ENCODE measurements around the gene LRMDA. TPM values are rescaled to one million over a fixed set of nuclear protein-coding genes. Genes with fewer than 3 reads are reported as not detected.

Gene LRMDA
- total RNA-seq, 1 experiment from 2014 or later: 4.8 TPM

DNA sequence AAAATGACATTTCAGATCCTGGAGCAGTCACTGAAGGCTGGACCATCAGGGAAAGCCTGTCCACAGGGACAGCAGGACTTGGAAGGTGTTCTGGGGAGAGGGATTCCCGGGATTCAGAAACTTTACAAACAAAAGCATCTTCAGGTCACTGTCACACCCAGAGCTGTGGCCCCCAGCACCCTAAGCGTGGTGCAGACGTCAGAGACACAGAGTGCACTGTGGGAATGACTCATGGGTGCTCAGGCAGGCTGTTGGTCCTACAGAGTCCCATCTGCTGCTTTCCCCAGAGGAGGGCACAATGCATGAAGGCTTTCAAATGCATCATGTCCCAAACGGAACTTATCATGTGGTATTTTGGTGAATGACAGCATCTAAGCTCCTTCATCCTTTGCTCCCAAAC, 13.1 kb upstream of the LRMDA start (continued):
- TF ChIP-seq, protein P1, sequence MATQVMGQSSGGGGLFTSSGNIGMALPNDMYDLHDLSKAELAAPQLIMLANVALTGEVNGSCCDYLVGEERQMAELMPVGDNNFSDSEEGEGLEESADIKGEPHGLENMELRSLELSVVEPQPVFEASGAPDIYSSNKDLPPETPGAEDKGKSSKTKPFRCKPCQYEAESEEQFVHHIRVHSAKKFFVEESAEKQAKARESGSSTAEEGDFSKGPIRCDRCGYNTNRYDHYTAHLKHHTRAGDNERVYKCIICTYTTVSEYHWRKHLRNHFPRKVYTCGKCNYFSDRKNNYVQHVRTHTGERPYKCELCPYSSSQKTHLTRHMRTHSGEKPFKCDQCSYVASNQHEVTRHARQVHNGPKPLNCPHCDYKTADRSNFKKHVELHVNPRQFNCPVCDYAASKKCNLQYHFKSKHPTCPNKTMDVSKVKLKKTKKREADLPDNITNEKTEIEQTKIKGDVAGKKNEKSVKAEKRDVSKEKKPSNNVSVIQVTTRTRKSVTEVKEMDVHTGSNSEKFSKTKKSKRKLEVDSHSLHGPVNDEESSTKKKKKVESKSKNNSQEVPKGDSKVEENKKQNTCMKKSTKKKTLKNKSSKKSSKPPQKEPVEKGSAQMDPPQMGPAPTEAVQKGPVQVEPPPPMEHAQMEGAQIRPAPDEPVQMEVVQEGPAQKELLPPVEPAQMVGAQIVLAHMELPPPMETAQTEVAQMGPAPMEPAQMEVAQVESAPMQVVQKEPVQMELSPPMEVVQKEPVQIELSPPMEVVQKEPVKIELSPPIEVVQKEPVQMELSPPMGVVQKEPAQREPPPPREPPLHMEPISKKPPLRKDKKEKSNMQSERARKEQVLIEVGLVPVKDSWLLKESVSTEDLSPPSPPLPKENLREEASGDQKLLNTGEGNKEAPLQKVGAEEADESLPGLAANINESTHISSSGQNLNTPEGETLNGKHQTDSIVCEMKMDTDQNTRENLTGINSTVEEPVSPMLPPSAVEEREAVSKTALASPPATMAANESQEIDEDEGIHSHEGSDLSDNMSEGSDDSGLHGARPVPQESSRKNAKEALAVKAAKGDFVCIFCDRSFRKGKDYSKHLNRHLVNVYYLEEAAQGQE (IDR thresholded peaks at IDR 0.05; ENCODE audit: low read depth): no peak
- TF ChIP-seq EGR1 (IDR thresholded peaks at IDR 0.05; ENCODE audit: low read depth): no peak
- TF ChIP-seq RAD21 (IDR thresholded peaks at IDR 0.05; ENCODE audit: low read depth): no peak
- TF ChIP-seq POLR2A (IDR thresholded peaks at IDR 0.05; ENCODE audit: borderline replicate concordance, extremely low read depth, insufficient read depth, insufficient read length): no peak

DNA sequence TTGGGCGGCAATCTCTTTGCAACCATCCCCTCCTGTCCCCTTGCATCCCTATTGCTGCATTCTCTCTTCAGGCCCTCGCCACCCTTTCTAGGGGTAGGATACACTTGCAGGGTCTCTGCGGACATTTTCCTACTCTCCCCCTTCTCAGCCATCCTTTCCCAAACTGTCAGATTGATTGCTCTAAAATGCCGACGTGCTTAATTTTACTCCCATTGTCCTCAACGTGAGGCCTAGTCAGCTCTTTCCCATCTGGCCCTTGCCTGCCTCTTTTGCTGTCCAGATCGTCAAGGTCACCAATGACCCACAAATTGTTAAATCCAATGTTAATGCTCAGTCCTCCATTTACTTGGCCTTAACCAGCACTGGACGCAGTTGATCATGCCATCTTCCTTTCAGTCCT, 12.7 kb upstream of the LRMDA start:
- BruUV-seq (replicated peaks): no TSS peak
- no peaks in the 10 kb centered on the region for H3K9me2 ChIP-seq (ENCODE audit: insufficient read depth)
- no peak overlapping the region for H3K27ac ChIP-seq (ENCODE audit: low read depth, low read length)
- no peaks in the 10 kb centered on the region for H3K36me3 ChIP-seq (ENCODE audit: control insufficient read depth in 1 of 2, insufficient read depth in 2 of 2, low read length in 2 of 2)
- no peaks in the 10 kb centered on the region for H3K27me3 ChIP-seq (ENCODE audit: insufficient read depth, low read length)
- intact Hi-C loops (cut with micrococcal nuclease): no loop called here
- DNase-seq (ENCODE audit: low read depth, low spot score) (no peak), ATAC-seq (no peak)
- no peaks in the 10 kb centered on the region for H3K79me2 ChIP-seq (ENCODE audit: insufficient read depth, low read length)
- no peak overlapping the region for H2AFZ ChIP-seq (ENCODE audit: low read depth, low read length, poor library complexity, severe bottlenecking)
- no peak overlapping the region for H3K9ac ChIP-seq (ENCODE audit: low read length)
- TF ChIP-seq ZFX (IDR thresholded peaks at IDR 0.05): no peak
- TF ChIP-seq, protein P2, sequence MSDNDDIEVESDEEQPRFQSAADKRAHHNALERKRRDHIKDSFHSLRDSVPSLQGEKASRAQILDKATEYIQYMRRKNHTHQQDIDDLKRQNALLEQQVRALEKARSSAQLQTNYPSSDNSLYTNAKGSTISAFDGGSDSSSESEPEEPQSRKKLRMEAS (IDR thresholded peaks at IDR 0.05): no peak
- no peak for TF ChIP-seq JUND (IDR thresholded peaks at IDR 0.05)
- TF ChIP-seq FOSL1 (IDR thresholded peaks at IDR 0.05; ENCODE audit: low read depth): no peak
- TF ChIP-seq YY1 (IDR thresholded peaks at IDR 0.05; ENCODE audit: extremely low read depth, insufficient replicate concordance, low read depth, low read length): no peak
- no peak for TF ChIP-seq CBX3 (IDR thresholded peaks at IDR 0.05; ENCODE audit: low read depth)
- no peak for TF ChIP-seq EGR1 (IDR thresholded peaks at IDR 0.05; ENCODE audit: low read depth)
- TF ChIP-seq, protein P3, sequence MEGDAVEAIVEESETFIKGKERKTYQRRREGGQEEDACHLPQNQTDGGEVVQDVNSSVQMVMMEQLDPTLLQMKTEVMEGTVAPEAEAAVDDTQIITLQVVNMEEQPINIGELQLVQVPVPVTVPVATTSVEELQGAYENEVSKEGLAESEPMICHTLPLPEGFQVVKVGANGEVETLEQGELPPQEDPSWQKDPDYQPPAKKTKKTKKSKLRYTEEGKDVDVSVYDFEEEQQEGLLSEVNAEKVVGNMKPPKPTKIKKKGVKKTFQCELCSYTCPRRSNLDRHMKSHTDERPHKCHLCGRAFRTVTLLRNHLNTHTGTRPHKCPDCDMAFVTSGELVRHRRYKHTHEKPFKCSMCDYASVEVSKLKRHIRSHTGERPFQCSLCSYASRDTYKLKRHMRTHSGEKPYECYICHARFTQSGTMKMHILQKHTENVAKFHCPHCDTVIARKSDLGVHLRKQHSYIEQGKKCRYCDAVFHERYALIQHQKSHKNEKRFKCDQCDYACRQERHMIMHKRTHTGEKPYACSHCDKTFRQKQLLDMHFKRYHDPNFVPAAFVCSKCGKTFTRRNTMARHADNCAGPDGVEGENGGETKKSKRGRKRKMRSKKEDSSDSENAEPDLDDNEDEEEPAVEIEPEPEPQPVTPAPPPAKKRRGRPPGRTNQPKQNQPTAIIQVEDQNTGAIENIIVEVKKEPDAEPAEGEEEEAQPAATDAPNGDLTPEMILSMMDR (IDR thresholded peaks at IDR 0.05 in 2 of 3, conservative IDR thresholded peaks at IDR 0.05 in 1 of 3; ENCODE audit: borderline replicate concordance in 1 of 3, insufficient read depth in 1 of 3, low read depth in 2 of 3, low read length in 2 of 3): no peak
- TF ChIP-seq, protein P1 (IDR thresholded peaks at IDR 0.05; ENCODE audit: low read depth): no peak
- no peak for TF ChIP-seq TCF7L2 (IDR thresholded peaks at IDR 0.05; ENCODE audit: borderline replicate concordance, extremely low read depth, insufficient read depth, insufficient read length)
- no peak for TF ChIP-seq CEBPB (IDR thresholded peaks at IDR 0.05; ENCODE audit: low read depth)
- no peak for TF ChIP-seq EZH2 (IDR thresholded peaks at IDR 0.05)
- peaks cover 9 to 19% of the 10 kb centered on the region in 2 experiments for H3K4me1 ChIP-seq (ENCODE audit: control insufficient read depth in 1 of 2, insufficient read depth in 2 of 2, low read length in 2 of 2)
- ChIA-PET RAD21 (ENCODE audit: low non-redundant PET in 1 of 2, low total read pairs in 2 of 2, uncharacterized antibody in 2 of 2, unreplicated experiment in 2 of 2) (no interaction called here), POLR2A (no interaction called here), CTCF (no interaction called here)
- H4K20me1 ChIP-seq (ENCODE audit: insufficient read depth): no peaks in the 10 kb centered on the region
- no peaks in the 10 kb centered on the region for H3K9me3 ChIP-seq (ENCODE audit: control insufficient read depth in 1 of 2, insufficient read depth in 1 of 2, low read depth in 1 of 2, low read length in 2 of 2)
- peak overlapping the region; percentile 67; the same call in 1 of the 2 replicates for H3K4me2 ChIP-seq (ENCODE audit: low read length)
- H3K4me3 ChIP-seq (replicated peaks in 1 of 2; ENCODE audit: low read depth in 1 of 2, low read length in 2 of 2): no peak overlapping the region

Data from HCT116 (cell line).